HG03066 (cell line): ENCODE data around the gene SHROOM3.

Experiments used
- ATAC-seq: cut with Tn5 transposase; IDR thresholded peaks from one replicate; pipeline ENCODE4 v1.9.1; 2021; ENCODE audit warnings: low read depth; ENCODE audit not compliant: unreplicated experiment

SHROOM3 gene

DNA sequence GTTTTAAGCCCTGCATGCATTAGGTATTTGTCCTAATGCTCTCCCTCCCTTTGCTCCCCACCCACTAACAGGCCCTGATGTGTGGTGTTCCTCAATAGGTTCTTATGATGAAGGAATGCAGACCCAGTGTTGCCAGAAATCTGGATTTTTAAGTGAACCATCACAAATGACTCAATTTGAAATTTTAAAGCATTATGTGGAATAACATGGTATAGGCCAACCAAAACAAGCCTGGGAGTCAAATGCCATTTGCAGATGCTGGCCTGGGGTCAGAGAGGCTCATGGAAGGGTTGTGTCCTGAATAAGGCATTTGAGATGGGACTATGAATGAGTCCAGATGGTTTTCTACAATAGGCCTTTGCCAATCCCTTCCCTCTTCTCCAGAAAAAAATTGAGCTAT lies 179.6 kb downstream of the SHROOM3 start:
- no peak for ATAC-seq

DNA sequence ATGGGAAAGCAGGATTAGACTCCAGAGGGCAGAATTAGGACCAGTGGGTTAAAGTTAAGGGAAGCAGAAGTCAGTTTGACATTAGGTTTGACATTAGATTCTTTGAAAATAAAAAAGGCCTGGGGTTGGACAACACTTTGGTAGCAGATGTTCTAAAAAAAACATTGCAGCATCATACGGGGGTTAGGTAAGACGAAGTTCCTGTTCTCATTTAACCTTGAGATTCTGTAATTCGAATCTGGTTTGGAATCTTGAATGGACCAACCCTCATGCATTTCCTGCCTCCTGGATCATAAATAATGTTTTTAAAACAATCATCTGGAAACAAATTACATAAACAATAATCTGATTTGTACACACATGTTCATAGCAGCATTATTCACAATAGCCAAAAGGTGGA lies 181.0 kb downstream of the SHROOM3 start:
- ATAC-seq: no peak

GRCh38 chr4:76616526-76616925 lies 181.5 kb downstream of the SHROOM3 start:
- no peak for ATAC-seq

GRCh38 chr4:76620723-76621468 lies 185.9 kb downstream of the SHROOM3 start:
- no peak for ATAC-seq

- no peak for ATAC-seq
Measured at GRCh38 chr4:76622126-76622525, 187.1 kb downstream of the SHROOM3 start.

- ATAC-seq: no peak
Measured at GRCh38 chr4:76622717-76623116, 187.7 kb downstream of the SHROOM3 start.

GRCh38 chr4:76623217-76624045 lies 188.4 kb downstream of the SHROOM3 start:
- ATAC-seq: no peak

GRCh38 chr4:76624241-76624681 lies 189.2 kb downstream of the SHROOM3 start:
- ATAC-seq: no peak

DNA sequence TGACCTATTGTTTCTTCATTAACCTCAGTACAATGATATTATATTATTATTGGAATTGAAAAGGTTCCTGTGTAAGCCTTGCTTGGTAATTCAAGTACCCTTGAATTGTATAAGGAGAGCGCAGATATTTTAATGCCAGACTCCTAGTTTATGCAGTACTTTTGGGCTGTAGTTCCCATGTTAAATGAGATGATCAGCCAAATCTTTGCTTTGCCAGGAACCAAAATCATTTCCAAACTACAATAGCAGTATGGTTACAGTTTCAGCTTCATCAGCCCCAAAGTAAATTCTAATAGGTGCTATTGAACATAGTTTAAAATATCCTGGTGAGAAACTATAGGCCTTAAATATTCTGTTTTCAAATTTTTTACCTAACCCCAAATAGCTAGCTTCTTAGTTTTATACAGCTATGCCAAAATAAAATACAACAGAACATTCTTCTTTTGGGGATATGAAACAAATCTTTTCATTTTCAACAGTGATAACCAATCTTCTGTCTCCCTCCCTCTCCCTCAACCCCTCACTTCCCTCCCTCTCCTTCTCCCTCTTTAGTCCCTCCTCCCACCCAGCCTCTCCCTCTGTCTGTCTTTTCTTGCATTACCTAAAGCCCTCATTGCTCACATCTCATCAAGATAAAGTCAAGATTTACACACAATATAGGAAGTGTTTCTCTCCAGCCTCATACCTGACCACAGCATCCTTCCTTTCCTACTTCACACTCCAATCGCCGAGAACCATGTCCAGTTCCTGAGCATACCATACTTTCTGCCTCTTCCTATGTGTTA lies 190.1 kb downstream of the SHROOM3 start:
- no peak for ATAC-seq

DNA sequence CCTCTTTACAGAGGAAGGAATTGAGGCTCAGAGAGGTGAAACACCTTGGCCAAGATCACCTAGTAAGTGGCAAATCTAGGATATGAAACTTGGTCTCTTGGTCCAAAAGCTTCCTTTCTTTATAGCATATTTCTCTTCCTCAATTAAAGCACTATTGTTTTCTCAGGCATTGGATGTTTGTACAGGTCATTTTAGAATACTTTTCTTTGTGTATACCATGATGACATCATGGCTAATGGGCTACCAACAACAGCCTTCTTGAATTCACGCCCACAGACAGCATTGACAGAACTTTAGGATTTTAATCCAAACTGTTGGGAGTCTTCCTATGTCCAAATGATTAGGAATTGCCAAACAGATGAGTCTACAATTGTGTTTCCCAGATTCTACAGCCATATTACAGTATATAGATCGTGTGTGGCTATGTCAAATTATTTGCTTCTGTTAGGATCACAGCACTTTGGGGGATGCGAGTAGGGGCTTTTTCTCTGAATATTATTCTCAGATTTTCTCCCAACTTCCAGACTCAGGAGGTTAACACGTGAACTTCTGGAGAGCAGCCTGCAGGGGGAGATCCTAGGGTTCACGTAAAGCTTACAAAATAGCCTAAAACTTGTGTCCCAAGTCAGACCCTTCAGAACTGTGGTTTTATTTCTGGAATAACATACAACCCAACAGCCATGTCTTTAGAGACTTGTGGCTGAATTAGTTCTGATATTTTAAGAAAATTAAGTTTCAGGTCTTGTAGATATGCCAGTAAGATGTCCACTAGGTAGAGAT lies 191.8 kb downstream of the SHROOM3 start:
- no peak for ATAC-seq

DNA sequence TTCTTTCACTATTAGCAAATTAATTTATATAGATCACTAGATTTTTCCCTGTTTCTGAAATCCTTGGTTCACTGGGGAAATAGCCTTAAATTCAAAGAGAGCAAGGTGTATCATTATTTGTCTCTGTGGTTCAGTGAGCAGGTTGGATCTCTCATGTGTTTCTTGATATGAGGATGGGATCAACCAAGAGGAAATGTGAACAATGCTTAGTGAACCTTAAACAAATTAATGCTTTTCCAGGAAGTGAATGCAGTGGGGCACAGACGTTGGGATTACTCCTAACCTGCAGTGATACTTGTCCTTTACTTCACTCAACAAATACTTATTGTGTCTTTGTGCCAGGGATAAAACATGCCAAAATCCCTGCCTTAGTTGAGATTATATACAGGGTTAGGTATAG lies 193.2 kb downstream of the SHROOM3 start:
- ATAC-seq: no peak

DNA sequence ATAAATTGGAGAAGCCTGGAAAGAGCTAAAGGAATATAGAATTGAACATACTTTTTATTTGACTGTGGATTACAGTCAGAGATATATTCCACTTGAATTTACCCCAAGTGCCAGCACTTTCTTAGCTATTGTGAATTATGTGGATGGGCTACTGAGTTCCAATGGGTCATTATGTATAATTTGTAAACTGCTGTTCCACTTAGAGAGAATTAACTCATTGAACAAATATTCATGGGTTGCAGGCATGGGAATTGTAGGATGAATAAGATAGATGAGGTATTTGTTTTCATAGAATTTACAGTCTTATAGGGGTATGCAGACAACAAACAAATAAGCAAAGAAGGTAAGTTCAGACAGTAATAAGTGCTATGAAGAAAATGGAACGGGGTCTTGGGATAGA lies 195.7 kb downstream of the SHROOM3 start:
- ATAC-seq: no peak

- no peak for ATAC-seq
Measured at GRCh38 chr4:76634220-76634619, 199.2 kb downstream of the SHROOM3 start.

DNA sequence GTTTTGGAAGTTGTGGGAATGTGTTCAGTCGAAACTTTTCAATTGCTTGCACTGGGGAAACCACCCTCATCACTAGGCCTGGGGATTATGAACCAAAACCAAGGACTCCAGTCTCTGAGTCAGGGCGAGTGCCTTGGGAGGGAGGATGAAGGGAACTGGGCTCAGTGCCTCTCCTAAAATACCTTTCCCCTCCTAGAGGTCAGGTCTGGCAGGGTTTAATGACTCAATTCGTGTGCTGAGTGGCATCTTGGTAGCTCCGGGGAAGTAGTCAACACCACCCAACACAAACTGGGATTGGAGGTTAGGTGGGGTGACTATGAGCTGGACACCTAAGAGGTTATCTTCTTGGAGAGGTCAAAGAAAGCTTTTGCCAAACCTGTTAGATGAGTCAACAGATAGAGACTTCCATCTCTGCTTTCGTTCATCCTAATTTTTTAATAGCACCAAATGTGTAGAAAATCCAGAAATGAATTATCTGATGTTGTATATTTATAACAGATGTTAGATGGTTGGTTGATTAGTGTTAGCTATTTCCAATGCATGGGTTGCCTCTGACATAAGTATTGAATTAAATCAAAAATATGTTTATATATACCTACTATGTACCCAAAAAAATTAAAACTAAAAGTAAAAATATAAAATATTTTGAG lies 202.8 kb downstream of the SHROOM3 start:
- ATAC-seq: no peak

DNA sequence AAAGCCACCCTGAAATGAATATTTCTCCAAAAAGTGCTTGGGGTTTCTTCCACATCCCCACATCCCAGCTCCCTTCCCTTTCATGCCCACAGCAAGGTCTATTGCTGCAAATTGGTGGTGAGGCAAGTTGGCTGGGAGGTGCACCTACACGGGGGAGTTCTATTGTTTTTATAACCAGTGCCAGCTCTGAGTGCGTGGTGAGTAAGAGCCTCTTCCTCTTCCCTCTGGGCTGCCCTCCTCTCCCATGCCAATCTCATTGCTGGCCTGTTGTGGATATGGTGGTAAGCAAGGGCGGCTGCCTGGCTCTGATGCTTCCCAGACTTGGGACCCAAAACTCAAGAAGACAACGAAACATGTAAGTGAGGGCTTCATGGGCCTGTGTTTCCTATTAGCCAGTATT lies 204.3 kb downstream of the SHROOM3 start:
- no peak for ATAC-seq

- ATAC-seq: no peak
Measured at GRCh38 chr4:76640353-76640910, 205.4 kb downstream of the SHROOM3 start.

GRCh38 chr4:76641351-76641750 lies 206.3 kb downstream of the SHROOM3 start:
- ATAC-seq: no peak

DNA sequence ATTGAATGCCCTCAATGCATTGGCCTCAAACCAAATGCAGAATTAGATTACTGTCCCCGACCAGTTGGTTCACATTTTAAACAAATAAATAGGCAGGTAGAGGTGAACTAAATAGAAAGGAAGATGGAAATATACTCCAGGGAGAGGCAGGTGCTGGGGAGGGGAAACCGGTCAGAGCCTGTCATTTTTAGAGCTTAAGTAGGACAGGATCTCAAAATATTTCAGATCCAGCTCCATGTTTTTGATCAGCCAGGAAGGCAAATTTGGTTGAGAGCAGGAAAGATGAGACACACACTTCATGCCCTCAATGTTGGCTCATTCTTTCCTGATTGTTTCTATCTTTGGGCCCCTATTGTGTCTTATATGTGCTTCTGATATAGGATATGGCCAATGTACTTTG lies 206.7 kb downstream of the SHROOM3 start:
- no peak for ATAC-seq

- ATAC-seq: no peak
Measured at GRCh38 chr4:76644831-76645485, 209.9 kb downstream of the SHROOM3 start.
